ENCODE measurements around the gene MED14.
"Not testable (repeated sequence)": the region's sequence is repeated elsewhere in the genome, so short reads cannot be mapped to it uniquely, and the experiment has no call there.

The MED14 gene

DNA sequence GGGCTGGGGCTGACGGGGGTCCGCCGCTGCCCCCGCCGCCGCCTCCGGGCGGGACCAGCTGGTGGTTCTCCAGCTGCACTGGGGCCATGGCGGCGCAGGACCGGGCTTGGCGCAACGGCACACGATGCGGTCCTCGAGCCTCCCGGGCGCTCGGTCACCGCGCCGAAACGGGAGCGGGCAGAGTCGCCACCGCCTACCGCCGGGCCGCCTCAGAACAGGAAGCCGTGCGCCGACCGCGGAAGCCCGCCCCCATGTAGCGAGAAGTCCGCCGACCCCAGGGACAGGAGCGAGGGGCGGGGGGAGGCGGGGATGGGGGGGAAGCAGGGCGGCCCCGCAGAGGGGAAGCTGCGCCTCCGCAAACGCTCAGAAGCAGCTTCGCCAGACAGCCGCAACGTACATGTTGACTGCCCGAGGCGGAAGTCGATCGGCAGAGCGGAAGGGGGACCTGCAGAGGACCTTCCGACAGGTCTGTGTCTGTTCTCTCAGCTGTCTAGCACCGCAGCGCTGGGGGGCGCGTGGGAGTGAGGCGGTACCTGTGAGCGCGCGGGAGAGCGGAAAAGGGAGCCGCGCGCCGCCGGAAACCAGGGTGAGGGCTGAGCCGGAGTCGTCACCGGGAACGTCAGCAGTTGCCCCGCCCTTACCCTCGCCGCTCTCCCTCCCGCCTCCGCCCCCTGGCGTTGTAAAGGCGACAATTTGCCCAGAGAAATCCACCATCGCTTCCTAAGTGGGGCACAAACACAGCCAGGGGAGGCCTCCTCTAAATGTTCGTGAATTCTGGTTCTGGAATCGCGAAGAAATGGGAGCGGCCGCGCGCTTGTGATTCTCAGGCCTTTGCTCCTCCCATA, at the start of gene MED14:
MED14 (minus strand) TSS at position 218 of the 845 bp plus-strand sequence; CDS start at position 88, 130 bp downstream.
- DNase-seq (ENCODE audit: low read depth) = peak; percentile 74
- TF ChIP-seq, protein P1, sequence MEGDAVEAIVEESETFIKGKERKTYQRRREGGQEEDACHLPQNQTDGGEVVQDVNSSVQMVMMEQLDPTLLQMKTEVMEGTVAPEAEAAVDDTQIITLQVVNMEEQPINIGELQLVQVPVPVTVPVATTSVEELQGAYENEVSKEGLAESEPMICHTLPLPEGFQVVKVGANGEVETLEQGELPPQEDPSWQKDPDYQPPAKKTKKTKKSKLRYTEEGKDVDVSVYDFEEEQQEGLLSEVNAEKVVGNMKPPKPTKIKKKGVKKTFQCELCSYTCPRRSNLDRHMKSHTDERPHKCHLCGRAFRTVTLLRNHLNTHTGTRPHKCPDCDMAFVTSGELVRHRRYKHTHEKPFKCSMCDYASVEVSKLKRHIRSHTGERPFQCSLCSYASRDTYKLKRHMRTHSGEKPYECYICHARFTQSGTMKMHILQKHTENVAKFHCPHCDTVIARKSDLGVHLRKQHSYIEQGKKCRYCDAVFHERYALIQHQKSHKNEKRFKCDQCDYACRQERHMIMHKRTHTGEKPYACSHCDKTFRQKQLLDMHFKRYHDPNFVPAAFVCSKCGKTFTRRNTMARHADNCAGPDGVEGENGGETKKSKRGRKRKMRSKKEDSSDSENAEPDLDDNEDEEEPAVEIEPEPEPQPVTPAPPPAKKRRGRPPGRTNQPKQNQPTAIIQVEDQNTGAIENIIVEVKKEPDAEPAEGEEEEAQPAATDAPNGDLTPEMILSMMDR (conservative IDR thresholded peaks at IDR 0.05; ENCODE audit: low read length) = peak; percentile 45
- H3K4me3 ChIP-seq (ENCODE audit: low read length) = peak within 1 kb of the TSS; percentile 79

DNA sequence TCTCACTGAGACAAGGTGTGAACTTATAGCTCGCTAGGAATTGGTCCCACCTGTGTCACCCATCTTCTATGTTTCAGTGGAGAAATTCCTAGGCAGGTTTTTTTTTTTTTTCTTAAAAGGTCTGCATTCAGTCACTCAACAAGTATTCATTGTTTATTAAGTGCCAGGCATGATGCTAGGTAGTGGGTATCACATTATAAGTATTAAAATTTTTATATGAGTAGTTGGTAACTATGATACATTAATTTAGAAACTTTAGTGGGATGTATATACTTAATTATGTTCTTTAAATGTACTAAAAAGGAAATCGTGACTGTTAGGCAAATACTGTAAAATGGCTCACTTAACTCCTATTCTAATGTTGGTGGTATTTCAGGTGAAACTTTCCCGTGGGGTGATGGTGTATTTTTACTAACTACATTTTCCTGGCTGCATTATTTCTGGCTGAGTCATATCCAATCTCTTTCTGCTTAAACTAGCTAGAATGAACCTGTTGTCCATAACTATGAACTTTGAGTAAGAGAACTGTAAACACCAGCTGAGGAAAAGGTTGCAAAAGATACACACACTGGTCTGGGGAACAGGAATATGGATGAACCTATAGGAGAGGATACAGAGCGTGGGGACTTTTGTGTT, 49.3 kb upstream of the MED14 start:
- no peak overlapping the region for H3K4me3 ChIP-seq (ENCODE audit: low read length)
- DNase-seq (ENCODE audit: low read depth) = no peak
- TF ChIP-seq, protein P1 (conservative IDR thresholded peaks at IDR 0.05; ENCODE audit: low read length) = no peak

DNA sequence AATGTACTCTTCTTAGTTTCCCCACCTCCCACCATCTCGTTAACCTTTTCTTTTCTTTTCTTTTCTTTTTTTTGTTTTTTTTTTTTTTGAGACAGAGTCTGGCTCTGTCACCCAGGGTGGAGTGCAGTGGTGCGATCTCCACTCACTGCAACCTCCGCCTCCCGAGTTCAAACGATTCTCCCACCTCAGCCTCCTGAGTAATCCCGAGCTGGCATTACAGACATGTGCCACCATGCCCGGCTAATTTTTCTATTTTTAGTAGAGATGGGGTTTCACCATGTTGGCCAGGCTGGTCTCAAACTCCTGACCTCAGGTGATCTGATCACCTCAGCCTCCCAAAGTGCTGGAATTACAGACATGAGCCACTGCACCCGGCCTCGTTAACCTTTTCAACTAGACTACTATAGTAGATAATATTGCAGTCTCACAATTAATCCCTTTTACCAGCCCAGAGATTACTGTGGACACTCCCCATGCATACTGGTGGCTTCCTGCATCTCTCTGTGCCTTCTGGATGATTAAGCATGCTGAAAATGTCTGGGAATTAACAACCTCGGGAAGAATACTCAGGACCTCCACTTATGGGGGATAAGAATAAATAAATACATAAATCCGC, 47.4 kb upstream of the MED14 start:
- H3K4me3 ChIP-seq (ENCODE audit: low read length); DNase-seq (ENCODE audit: low read depth): not testable (repeated sequence)

DNA sequence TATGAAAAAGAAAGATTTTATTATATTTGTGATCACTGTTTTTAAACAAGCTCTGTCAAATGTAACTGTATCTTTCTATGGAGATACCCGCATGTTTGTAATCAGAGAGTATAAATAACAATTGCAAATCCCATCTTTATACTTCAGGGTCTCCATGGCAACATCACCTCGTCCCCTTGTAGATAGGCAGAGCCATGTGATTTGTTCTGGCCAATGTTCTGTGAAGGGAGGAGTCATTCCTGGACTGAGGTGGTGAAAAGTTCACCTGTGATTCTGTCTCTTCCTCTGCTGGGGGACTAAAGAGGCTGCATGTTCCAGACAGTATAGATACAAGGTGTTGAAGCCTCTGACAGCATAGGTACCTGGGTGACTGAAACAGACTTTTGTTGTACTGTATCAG, 45.6 kb upstream of the MED14 start:
- DNase-seq (ENCODE audit: low read depth) = no peak
- H3K4me3 ChIP-seq (ENCODE audit: low read length) = no peak overlapping the region
- TF ChIP-seq, protein P1 (conservative IDR thresholded peaks at IDR 0.05; ENCODE audit: low read length) = no peak

DNA sequence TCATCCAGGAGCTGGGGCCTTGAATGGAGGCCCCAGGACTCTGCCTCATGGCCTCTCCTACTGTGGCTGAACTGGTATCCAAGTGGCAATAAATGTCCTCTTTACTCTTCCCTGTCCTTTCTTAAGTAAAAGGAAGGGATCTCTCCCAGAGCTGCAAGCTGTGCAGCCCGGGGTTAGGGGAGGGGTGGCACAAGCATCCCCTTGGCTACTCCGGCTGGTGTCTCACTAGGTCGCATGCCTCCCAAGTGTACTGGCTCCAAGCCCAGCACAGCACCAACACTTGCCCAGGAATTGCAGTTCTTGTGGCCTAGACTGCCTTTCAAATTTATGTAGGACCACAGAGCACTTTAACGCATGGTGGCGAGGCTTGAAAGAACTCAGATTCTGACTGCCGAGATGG, 44.7 kb upstream of the MED14 start:
- TF ChIP-seq, protein P1 (conservative IDR thresholded peaks at IDR 0.05; ENCODE audit: low read length) = no peak
- no peak overlapping the region for H3K4me3 ChIP-seq (ENCODE audit: low read length)

DNA sequence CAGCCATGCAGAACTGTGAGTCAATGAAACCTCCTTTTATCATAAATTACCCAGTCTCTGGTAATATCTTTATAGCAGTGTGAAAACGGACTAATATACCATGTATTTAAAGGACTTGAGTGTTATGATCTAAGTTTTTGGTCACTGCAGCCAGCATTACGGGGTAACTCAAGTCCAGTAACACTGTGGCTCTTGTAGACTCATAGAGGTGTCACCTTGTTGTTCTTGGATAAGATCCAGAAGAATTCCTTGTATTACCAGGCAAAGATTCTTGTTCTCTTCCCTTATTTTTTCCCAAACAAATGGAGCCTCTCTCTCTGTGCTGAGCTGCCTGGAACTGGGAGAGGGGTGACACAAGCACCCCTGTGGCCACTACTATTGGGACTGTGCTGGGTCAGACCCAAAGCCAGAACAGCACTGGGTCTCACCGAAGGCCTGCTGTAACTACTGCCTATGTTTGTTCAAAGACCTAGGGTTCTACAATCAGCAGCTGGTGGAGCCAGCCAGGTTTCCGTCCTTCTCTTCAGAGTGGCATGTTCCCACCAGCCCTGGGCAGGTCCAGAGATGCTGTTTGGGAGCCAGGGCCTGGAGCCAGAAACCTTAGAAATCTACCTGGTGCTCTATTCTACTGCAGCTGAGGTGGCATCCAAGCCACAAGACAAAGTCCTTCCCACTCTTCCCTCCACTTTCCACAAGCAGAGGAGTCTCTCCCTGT, 43.7 kb upstream of the MED14 start:
- DNase-seq (ENCODE audit: low read depth) = peak; percentile 35
- no peak overlapping the region for H3K4me3 ChIP-seq (ENCODE audit: low read length)
- TF ChIP-seq, protein P1 (conservative IDR thresholded peaks at IDR 0.05; ENCODE audit: low read length) = no peak

More for the DNA sequence above, 44.7 kb upstream of the MED14 start:
- no peak for DNase-seq (ENCODE audit: low read depth)

DNA sequence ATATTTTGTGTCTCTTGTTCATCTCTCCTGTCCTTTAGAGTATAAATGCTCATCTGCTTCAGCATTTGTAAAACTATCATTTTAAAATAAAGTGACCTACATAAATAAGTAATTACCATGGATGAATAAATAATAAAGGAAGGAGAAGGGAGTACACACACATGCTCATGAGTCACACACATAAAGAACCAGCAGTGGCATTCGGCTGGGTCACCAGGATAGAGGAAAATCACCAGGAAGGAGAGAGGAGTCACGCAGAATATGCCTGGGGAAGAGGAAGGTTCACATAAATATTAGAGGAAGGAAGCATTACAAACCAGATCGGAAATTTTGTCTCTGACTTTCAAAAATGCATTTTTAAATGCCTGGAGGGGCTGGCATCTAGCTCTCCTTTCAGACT, 38.5 kb upstream of the MED14 start:
- peak; percentile 29 for DNase-seq (ENCODE audit: low read depth)
- H3K4me3 ChIP-seq (ENCODE audit: low read length) = no peak overlapping the region
- TF ChIP-seq, protein P1 (conservative IDR thresholded peaks at IDR 0.05; ENCODE audit: low read length) = no peak

Measured in AG10803 (cell line).